ENCODE data around the gene TPRG1L.

Gene TPRG1L

GRCh38 chr1:3654549-3655281 lies 29.9 kb downstream of the TPRG1L start:
- H2AFZ ChIP-seq (ENCODE audit: low read depth, low read length), result no peak overlapping the region
- H3K27ac ChIP-seq (ENCODE audit: low read length), result no peak overlapping the region
- peaks cover 79% of the 10 kb centered on the region for H3K79me2 ChIP-seq (ENCODE audit: insufficient read depth, low read length)
- no peak overlapping the region for H3K4me3 ChIP-seq (ENCODE audit: low read depth in 1 of 2, low read length in 2 of 2)
- H3K4me2 ChIP-seq (ENCODE audit: insufficient read depth, low read length), result peak overlapping the region; percentile 75; the same call in 1 of the 2 replicates
- H4K20me1 ChIP-seq (ENCODE audit: insufficient read depth, low read length), result peaks cover 20% of the 10 kb centered on the region; the same call in 1 of the 2 replicates
- DNase-seq (no peak), ATAC-seq (ENCODE audit: insufficient read depth, low read depth) (no peak)
- H3K9me3 ChIP-seq (ENCODE audit: insufficient read depth, low read length, severe bottlenecking), result no peaks in the 10 kb centered on the region
- TF ChIP-seq EZH2 (IDR thresholded peaks at IDR 0.05; ENCODE audit: borderline replicate concordance, low read depth, low read length, severe bottlenecking) (no peak), CTCF (IDR thresholded peaks at IDR 0.05; ENCODE audit: borderline replicate concordance, extremely low read depth, low read length, poor library complexity, severe bottlenecking) (no peak)
- no peaks in the 10 kb centered on the region for H3K27me3 ChIP-seq (ENCODE audit: insufficient read depth, low read length, poor library complexity)
- peaks cover 36% of the 10 kb centered on the region for H3K4me1 ChIP-seq (ENCODE audit: insufficient read depth, low read length)
- no peak overlapping the region for H3K9ac ChIP-seq (ENCODE audit: low read depth, low read length)
- H3K36me3 ChIP-seq (ENCODE audit: insufficient read depth, low read length), result peaks cover 5% of the 10 kb centered on the region

GRCh38 chr1:3656450-3657095 lies 31.8 kb downstream of the TPRG1L start:
- H3K27me3 ChIP-seq (ENCODE audit: insufficient read depth, low read length, poor library complexity), result no peaks in the 10 kb centered on the region
- H3K27ac ChIP-seq (ENCODE audit: low read length), result no peak overlapping the region
- peaks cover 5% of the 10 kb centered on the region; the same call in 1 of the 2 replicates for H3K36me3 ChIP-seq (ENCODE audit: insufficient read depth, low read length)
- ATAC-seq (ENCODE audit: insufficient read depth, low read depth) (no peak), DNase-seq (no peak)
- TF ChIP-seq EZH2 (IDR thresholded peaks at IDR 0.05; ENCODE audit: borderline replicate concordance, low read depth, low read length, severe bottlenecking), result no peak
- H3K9me3 ChIP-seq (ENCODE audit: insufficient read depth, low read length, severe bottlenecking), result no peaks in the 10 kb centered on the region
- H3K9ac ChIP-seq (ENCODE audit: low read depth, low read length), result no peak overlapping the region
- no peak overlapping the region for H3K4me2 ChIP-seq (ENCODE audit: insufficient read depth, low read length)
- no peak overlapping the region for H2AFZ ChIP-seq (ENCODE audit: low read depth, low read length)
- no peak overlapping the region for H3K4me3 ChIP-seq (ENCODE audit: low read depth in 1 of 2, low read length in 2 of 2)
- H3K79me2 ChIP-seq (ENCODE audit: insufficient read depth, low read length), result peaks cover 91% of the 10 kb centered on the region
- peaks cover 28% of the 10 kb centered on the region; the same call in 1 of the 2 replicates for H4K20me1 ChIP-seq (ENCODE audit: insufficient read depth, low read length)
- peaks cover 20% of the 10 kb centered on the region for H3K4me1 ChIP-seq (ENCODE audit: insufficient read depth, low read length)

- ATAC-seq (ENCODE audit: insufficient read depth, low read depth) (no peak), DNase-seq (no peak)
- Histone ChIP-seq H3K4me3 (ENCODE audit: low read depth in 1 of 2, low read length in 2 of 2) (no peak overlapping the region), H3K79me2 (ENCODE audit: insufficient read depth, low read length) (peaks cover 90% of the 10 kb centered on the region), H3K9me3 (ENCODE audit: insufficient read depth, low read length, severe bottlenecking) (no peaks in the 10 kb centered on the region), H3K27me3 (ENCODE audit: insufficient read depth, low read length, poor library complexity) (no peaks in the 10 kb centered on the region), H3K4me1 (ENCODE audit: insufficient read depth, low read length) (peaks cover 15% of the 10 kb centered on the region), H3K9ac (ENCODE audit: low read depth, low read length) (no peak overlapping the region), H3K27ac (ENCODE audit: low read length) (no peak overlapping the region), H3K4me2 (ENCODE audit: insufficient read depth, low read length) (no peak overlapping the region), H3K36me3 (ENCODE audit: insufficient read depth, low read length) (peaks cover 5% of the 10 kb centered on the region; the same call in 1 of the 2 replicates), H2AFZ (ENCODE audit: low read depth, low read length) (no peak overlapping the region), H4K20me1 (ENCODE audit: insufficient read depth, low read length) (peaks cover 31% of the 10 kb centered on the region)
- no peak for TF ChIP-seq CTCF (IDR thresholded peaks at IDR 0.05; ENCODE audit: borderline replicate concordance, extremely low read depth, low read length, poor library complexity, severe bottlenecking)
- TF ChIP-seq EZH2 (IDR thresholded peaks at IDR 0.05; ENCODE audit: borderline replicate concordance, low read depth, low read length, severe bottlenecking), result no peak
Measured at GRCh38 chr1:3657096-3657475, 32.3 kb downstream of the TPRG1L start.

- Histone ChIP-seq H3K9me3 (ENCODE audit: insufficient read depth, low read length, severe bottlenecking) (no peaks in the 10 kb centered on the region), H3K4me2 (ENCODE audit: insufficient read depth, low read length) (no peak overlapping the region), H3K4me1 (ENCODE audit: insufficient read depth, low read length) (peaks cover 15% of the 10 kb centered on the region), H3K27me3 (ENCODE audit: insufficient read depth, low read length, poor library complexity) (no peaks in the 10 kb centered on the region), H3K36me3 (ENCODE audit: insufficient read depth, low read length) (peaks cover 5% of the 10 kb centered on the region; the same call in 1 of the 2 replicates), H3K79me2 (ENCODE audit: insufficient read depth, low read length) (peaks cover 90% of the 10 kb centered on the region), H3K27ac (ENCODE audit: low read length) (no peak overlapping the region), H3K4me3 (ENCODE audit: low read depth in 1 of 2, low read length in 2 of 2) (no peak overlapping the region), H3K9ac (ENCODE audit: low read depth, low read length) (no peak overlapping the region), H4K20me1 (ENCODE audit: insufficient read depth, low read length) (peaks cover 38% of the 10 kb centered on the region), H2AFZ (ENCODE audit: low read depth, low read length) (no peak overlapping the region)
- DNase-seq (no peak), ATAC-seq (ENCODE audit: insufficient read depth, low read depth) (no peak)
- TF ChIP-seq EZH2 (IDR thresholded peaks at IDR 0.05; ENCODE audit: borderline replicate concordance, low read depth, low read length, severe bottlenecking), result no peak
Measured at GRCh38 chr1:3657578-3658230, 32.9 kb downstream of the TPRG1L start.

All from DND-41 (cell line).